ENCODE data around the gene PTGER4.

- TF ChIP-seq EZH2 (IDR thresholded peaks at IDR 0.05; ENCODE audit: borderline replicate concordance, low read depth, low read length, severe bottlenecking): no peak
- peak; percentile 83 for TF ChIP-seq CTCF (IDR thresholded peaks at IDR 0.05; ENCODE audit: borderline replicate concordance, extremely low read depth, low read length, poor library complexity, severe bottlenecking)
These were observed 56.6 kb downstream of the PTGER4 start for GRCh38 chr5:40736103-40736875.
